Measurements from ENCODE around the gene MCU.

The MCU gene

GRCh38 chr10:72782649-72783330, 90.8 kb downstream of the MCU start:
- no peak overlapping the region for H3K4me2 ChIP-seq

GRCh38 chr10:72783410-72783833, 91.5 kb downstream of the MCU start:
- H3K27me3 ChIP-seq = no peaks in the 10 kb centered on the region
- H3K4me1 ChIP-seq = peaks cover 4 to 21% (median 15%) of the 10 kb centered on the region in 10 experiments
- peaks cover 0 to 15% (median 5%) of the 10 kb centered on the region in 11 experiments; a peak in 10 of 22 replicates for H3K9me3 ChIP-seq (replicated peaks in 1 of 11)
- H3K27ac ChIP-seq = no peak overlapping the region
- H4K20me1 ChIP-seq = peaks cover 0 to 35% (median 6%) of the 10 kb centered on the region in 11 experiments; a peak in 10 of 22 replicates
- TF ChIP-seq Cebpa-rat (IDR thresholded peaks at IDR 0.05) = no peak
- H3K4me2 ChIP-seq = no peak overlapping the region
- H3K4me3 ChIP-seq = no peak overlapping the region
- H3K36me3 ChIP-seq = no peaks in the 10 kb centered on the region; a peak in 2 of 22 replicates
- no peak overlapping the region for H3K9ac ChIP-seq

More at GRCh38 chr10:72782649-72783330, 90.8 kb downstream of the MCU start:
- TF ChIP-seq Cebpa-rat (IDR thresholded peaks at IDR 0.05) = no peak
- peaks cover 0 to 35% (median 6%) of the 10 kb centered on the region in 11 experiments; a peak in 10 of 22 replicates for H4K20me1 ChIP-seq
- H3K27me3 ChIP-seq = no peaks in the 10 kb centered on the region
- H3K9me3 ChIP-seq (replicated peaks in 1 of 11) = peaks cover 0 to 18% (median 5%) of the 10 kb centered on the region in 11 experiments; a peak in 10 of 22 replicates
- peaks cover 0 to 15% (median 10%) of the 10 kb centered on the region in 10 experiments; a peak in 16 of 20 replicates for H3K4me1 ChIP-seq
- H3K9ac ChIP-seq = no peak overlapping the region
- no peaks in the 10 kb centered on the region; a peak in 2 of 22 replicates for H3K36me3 ChIP-seq
- H3K4me3 ChIP-seq = no peak overlapping the region
- no peak overlapping the region for H3K27ac ChIP-seq

GRCh38 chr10:72784551-72785351, 92.8 kb downstream of the MCU start:
- peak overlapping the region in 3 of 11 experiments; percentile 11 to 29 (median 16); a peak in 3 of 22 replicates for H3K4me2 ChIP-seq
- no peak overlapping the region for H3K9ac ChIP-seq
- H3K36me3 ChIP-seq = no peaks in the 10 kb centered on the region; a peak in 2 of 22 replicates
- TF ChIP-seq Cebpa-rat (IDR thresholded peaks at IDR 0.05) = no peak
- H3K4me3 ChIP-seq = no peak overlapping the region
- peaks cover 10 to 32% (median 18%) of the 10 kb centered on the region in 10 experiments for H3K4me1 ChIP-seq
- peaks cover 0 to 35% (median 6%) of the 10 kb centered on the region in 11 experiments; a peak in 10 of 22 replicates for H4K20me1 ChIP-seq
- H3K27ac ChIP-seq = no peak overlapping the region
- H3K9me3 ChIP-seq (replicated peaks in 1 of 11) = peaks cover 0 to 3% (median 0%) of the 10 kb centered on the region in 11 experiments; a peak in 1 of 22 replicates
- no peaks in the 10 kb centered on the region for H3K27me3 ChIP-seq

DNA sequence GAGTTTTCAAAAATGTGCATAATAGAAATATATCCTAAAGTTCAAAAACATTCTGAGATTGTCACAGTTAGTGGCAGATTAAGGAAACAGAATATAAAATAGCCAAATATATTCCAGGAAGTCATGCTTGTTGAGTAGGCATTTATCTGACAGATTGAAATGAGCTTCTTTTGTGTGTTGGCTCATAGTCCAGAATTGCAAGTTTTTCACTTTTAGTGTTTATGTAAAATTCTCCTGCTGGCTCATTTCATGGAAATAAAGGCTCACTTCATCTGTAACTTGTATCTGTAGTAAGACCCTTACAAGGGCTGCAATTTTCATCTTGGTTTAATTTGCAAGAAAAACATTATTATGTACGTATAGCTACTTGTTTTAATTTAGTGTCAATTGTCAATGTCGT, 93.5 kb downstream of the MCU start:
- Histone ChIP-seq H3K9me3 (replicated peaks in 1 of 11) (no peaks in the 10 kb centered on the region), H3K9ac (no peak overlapping the region), H3K36me3 (no peaks in the 10 kb centered on the region; a peak in 2 of 22 replicates), H3K4me1 (peaks cover 10 to 32% (median 18%) of the 10 kb centered on the region in 10 experiments), H3K27me3 (no peaks in the 10 kb centered on the region), H3K4me3 (no peak overlapping the region), H3K27ac (no peak overlapping the region), H3K4me2 (peak overlapping the region in 3 of 11 experiments; percentile 11 to 29 (median 16); a peak in 3 of 22 replicates), H4K20me1 (peaks cover 0 to 35% (median 6%) of the 10 kb centered on the region in 11 experiments; a peak in 10 of 22 replicates)
- TF ChIP-seq Cebpa-rat (IDR thresholded peaks at IDR 0.05) = no peak

DNA sequence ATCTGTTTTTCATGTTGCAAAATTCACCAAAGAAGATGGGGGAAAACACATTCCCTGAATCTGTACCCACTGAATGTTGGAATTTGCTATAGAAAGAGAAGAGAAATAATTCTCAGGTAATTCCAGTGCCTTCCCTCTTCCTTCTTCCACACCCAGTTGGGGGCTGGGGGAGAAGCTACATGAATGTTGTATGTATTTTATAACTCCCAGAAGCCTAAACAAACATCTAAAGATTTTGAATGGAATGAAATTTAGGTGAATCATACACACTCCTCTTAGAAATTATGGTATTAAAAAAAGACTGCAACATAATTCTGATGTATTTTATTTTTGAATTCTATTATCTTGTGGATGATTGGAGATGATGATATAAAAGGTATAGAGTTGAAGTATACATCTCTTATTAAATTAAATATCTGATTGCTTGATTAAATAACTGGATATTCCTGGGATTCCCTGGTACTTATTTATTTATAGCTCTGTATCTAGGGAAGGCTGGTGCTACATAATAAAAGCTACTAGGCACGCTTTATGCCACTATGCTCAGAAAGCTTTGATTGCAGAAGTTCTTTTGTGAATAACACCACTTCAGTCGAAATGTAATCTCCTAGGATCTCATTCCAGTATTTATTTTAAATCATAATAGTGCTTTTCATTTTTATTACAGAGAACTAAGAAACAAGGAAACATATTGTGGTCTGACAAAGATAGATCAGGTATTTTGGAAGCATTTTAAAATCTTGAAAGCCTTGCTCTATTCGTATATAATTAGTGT, 98.5 kb downstream of the MCU start:
- H3K36me3 ChIP-seq = peaks cover 0 to 6% (median 0%) of the 10 kb centered on the region in 11 experiments; a peak in 2 of 22 replicates
- peaks cover 4 to 25% (median 15%) of the 10 kb centered on the region in 10 experiments; a peak in 19 of 20 replicates for H3K4me1 ChIP-seq
- H3K9me3 ChIP-seq (replicated peaks in 1 of 11) = no peaks in the 10 kb centered on the region
- no peak overlapping the region for H3K9ac ChIP-seq
- peaks cover 0 to 5% (median 0%) of the 10 kb centered on the region in 11 experiments; a peak in 4 of 22 replicates for H4K20me1 ChIP-seq
- H3K4me2 ChIP-seq = no peak overlapping the region
- no peak overlapping the region for H3K4me3 ChIP-seq
- H3K27me3 ChIP-seq = no peaks in the 10 kb centered on the region
- no peak for TF ChIP-seq Cebpa-rat (IDR thresholded peaks at IDR 0.05)
- no peak overlapping the region for H3K27ac ChIP-seq

DNA sequence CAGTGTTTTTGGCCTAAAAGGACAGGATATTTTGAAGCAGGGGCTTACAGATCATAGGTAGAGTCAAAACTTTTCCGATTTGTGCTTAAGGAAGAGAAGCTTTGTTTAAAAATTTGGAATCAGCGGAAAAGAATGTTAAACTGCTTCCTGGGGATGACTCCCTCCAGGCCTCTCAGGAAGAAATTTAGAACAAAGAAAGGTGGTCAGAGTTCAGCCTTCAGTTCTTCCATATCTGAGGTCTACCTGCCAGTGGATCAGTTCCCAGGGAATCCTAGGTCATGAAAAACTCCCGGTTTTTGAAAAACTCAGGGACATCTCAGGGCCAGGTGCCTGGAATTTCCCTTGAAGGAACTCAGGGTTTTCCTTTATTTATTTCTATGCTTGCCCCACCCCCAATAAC, 100.3 kb downstream of the MCU start:
- Histone ChIP-seq H4K20me1 (peaks cover 0 to 7% (median 0%) of the 10 kb centered on the region in 11 experiments; a peak in 4 of 22 replicates), H3K4me1 (peaks cover 0 to 23% (median 15%) of the 10 kb centered on the region in 10 experiments; a peak in 17 of 20 replicates), H3K27me3 (no peaks in the 10 kb centered on the region), H3K36me3 (peaks cover 0 to 7% (median 0%) of the 10 kb centered on the region in 11 experiments; a peak in 7 of 22 replicates), H3K4me2 (no peak overlapping the region), H3K27ac (no peak overlapping the region), H3K4me3 (no peak overlapping the region), H3K9ac (no peak overlapping the region), H3K9me3 (replicated peaks in 1 of 11) (no peaks in the 10 kb centered on the region)
- no peak for TF ChIP-seq Cebpa-rat (IDR thresholded peaks at IDR 0.05)

GRCh38 chr10:72793752-72794151, 101.8 kb downstream of the MCU start:
- H4K20me1 ChIP-seq = peaks cover 0 to 7% (median 0%) of the 10 kb centered on the region in 11 experiments; a peak in 3 of 22 replicates
- no peak overlapping the region for H3K27ac ChIP-seq
- H3K4me1 ChIP-seq = peaks cover 0 to 9% (median 3%) of the 10 kb centered on the region in 10 experiments; a peak in 16 of 20 replicates
- TF ChIP-seq Cebpa-rat (IDR thresholded peaks at IDR 0.05) = no peak
- no peaks in the 10 kb centered on the region for H3K27me3 ChIP-seq
- no peaks in the 10 kb centered on the region for H3K9me3 ChIP-seq (replicated peaks in 1 of 11)
- peaks cover 0 to 7% (median 0%) of the 10 kb centered on the region in 11 experiments; a peak in 5 of 22 replicates for H3K36me3 ChIP-seq
- H3K9ac ChIP-seq = no peak overlapping the region
- no peak overlapping the region for H3K4me2 ChIP-seq
- no peak overlapping the region for H3K4me3 ChIP-seq

DNA sequence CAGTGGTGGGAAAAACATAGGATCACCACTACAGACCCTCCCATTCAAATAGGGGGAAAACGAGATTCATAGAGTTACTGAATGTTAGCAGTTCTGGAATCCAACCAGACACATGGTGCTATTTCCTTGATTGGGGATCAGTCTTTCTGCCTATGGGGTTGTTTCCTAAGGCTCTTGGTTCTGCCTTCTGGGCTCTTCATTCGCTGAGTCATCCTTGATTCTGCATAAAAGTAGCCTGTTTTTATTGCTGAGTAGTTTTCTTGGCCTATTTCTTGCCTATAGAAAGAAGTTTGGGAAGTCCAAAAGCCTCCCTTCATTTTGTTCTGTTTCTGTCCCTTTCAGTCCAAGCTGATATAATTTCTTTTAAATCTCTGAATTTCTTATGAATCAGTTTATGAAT, 102.3 kb downstream of the MCU start:
- Histone ChIP-seq H3K9me3 (replicated peaks in 1 of 11) (no peaks in the 10 kb centered on the region), H3K27ac (no peak overlapping the region), H3K4me1 (peaks cover 0 to 3% (median 0%) of the 10 kb centered on the region in 10 experiments; a peak in 2 of 20 replicates), H3K9ac (no peak overlapping the region), H3K4me2 (no peak overlapping the region), H3K4me3 (no peak overlapping the region), H4K20me1 (peaks cover 0 to 7% (median 0%) of the 10 kb centered on the region in 11 experiments; a peak in 3 of 22 replicates), H3K27me3 (no peaks in the 10 kb centered on the region), H3K36me3 (peaks cover 0 to 7% (median 0%) of the 10 kb centered on the region in 11 experiments; a peak in 5 of 22 replicates)
- TF ChIP-seq Cebpa-rat (IDR thresholded peaks at IDR 0.05) = no peak
